B cell (primary cell): ENCODE measurements around the gene CACNA2D3. TPM values are rescaled to one million over a fixed set of nuclear protein-coding genes. Genes with fewer than 3 reads are reported as not detected.

Experiments
- ATAC-seq: fragments of 200-7000 bp; cut with Tn5 transposase; one replicate; pipeline ENCODE4 v1.10.0; 2021; ENCODE audit warnings: low read depth, mild to moderate bottlenecking, moderate number of reproducible peaks, moderate library complexity
- CTCF ChIA-PET: fragments of 350-600 bp; sonication (Branson Sonifier 250); formaldehyde crosslinking; loops from one replicate; lab custom pipeline; 2021; ENCODE audit warnings: antibody characterized with exemption, inconsistent platforms; lab: Charles Lee
- POLR2A ChIA-PET: fragments of 350-600 bp; sonication (Branson Sonifier 250); formaldehyde crosslinking; loops from one replicate; lab custom pipeline; 2021; ENCODE audit warnings: antibody characterized with exemption; lab: Charles Lee
- DNase-seq: peaks from one replicate; pipeline ENCODE4 v3.0.0; 2013
- H2AFZ ChIP-seq: 2 replicates; pipeline ENCODE4 v1.6.1; 2012; ENCODE audit warnings: mild to moderate bottlenecking, low read depth, low read length; ENCODE audit not compliant: insufficient read depth, poor library complexity, severe bottlenecking
- H3K27ac ChIP-seq, 2 donors: 1 replicate in 1 of 2; 2 replicates in 1 of 2; pipeline ENCODE4 v1.5.1; 2012 to 2013; ENCODE audit warnings: low read length in 2 of 2, mild to moderate bottlenecking in 2 of 2, moderate library complexity in 1 of 2
- H3K27me3 ChIP-seq, 4 experiments: fragments of 200-600 bp in 1 of 4; sonication (generic) in 1 of 4; replicated peaks in 1 of 4; 1 replicate in 2 of 4; 2 replicates in 2 of 4; pipeline versions ENCODE4 v1.6.1 to v1.7.0; 2013 to 2016; ENCODE audit warnings: low read length in 3 of 4, mild to moderate bottlenecking in 2 of 4, mixed read lengths in 1 of 4, moderate library complexity in 1 of 4; ENCODE audit not compliant: insufficient read depth in 4 of 4, control insufficient read depth in 3 of 4; ENCODE audit errors: control extremely low read depth in 1 of 4
- H3K36me3 ChIP-seq, 2 experiments: replicated peaks in 1 of 2; 1 replicate in 1 of 2; 2 replicates in 1 of 2; pipeline versions ENCODE4 v1.6.1 to v1.7.1; 2013; ENCODE audit warnings: low read length in 1 of 2; ENCODE audit not compliant: insufficient read depth in 2 of 2, control insufficient read depth in 1 of 2; ENCODE audit errors: control extremely low read depth in 1 of 2, extremely low read depth in 1 of 2
- H3K4me1 ChIP-seq, 2 donors: fragments of 200-600 bp in 1 of 2; sonication (generic) in 1 of 2; 1 replicate in 1 of 2; 2 replicates in 1 of 2; pipeline versions ENCODE4 v1.5.1 to v1.6.1; 2013 to 2017; ENCODE audit warnings: low read length in 2 of 2; ENCODE audit not compliant: control insufficient read depth in 2 of 2, insufficient read depth in 2 of 2
- H3K4me2 ChIP-seq: replicated peaks from 2 replicates; pipeline ENCODE3; 2012; ENCODE audit warnings: mild to moderate bottlenecking, low read depth, low read length; ENCODE audit not compliant: poor library complexity, severe bottlenecking
- H3K4me3 ChIP-seq, 5 experiments: fragments of 200-600 bp in 1 of 5; sonication (generic) in 1 of 5; 1 replicate in 3 of 5; 2 replicates in 2 of 5; pipeline versions ENCODE4 v1.5.1 to v1.7.0; 2011 to 2016; ENCODE audit warnings: low read length in 4 of 5, mild to moderate bottlenecking in 4 of 5, low read depth in 2 of 5, control low read depth in 1 of 5, moderate library complexity in 1 of 5; ENCODE audit not compliant: insufficient read depth in 1 of 5; ENCODE audit errors: control extremely low read depth in 1 of 5, extremely low read depth in 1 of 5
- H3K79me2 ChIP-seq: fragments of 200-600 bp; sonication (generic); one replicate; pipeline ENCODE4 v1.6.0; 2016; ENCODE audit warnings: low read length; ENCODE audit not compliant: control insufficient read depth, insufficient read depth
- H3K9ac ChIP-seq: fragments of 200-600 bp; sonication (generic); 2 replicates; pipeline ENCODE4 v1.6.1; 2017; ENCODE audit warnings: mild to moderate bottlenecking, low read length, moderate library complexity
- H3K9me3 ChIP-seq, 3 donors: one replicate each; pipeline versions ENCODE4 v1.6.1 to v1.7.1; 2013; ENCODE audit warnings: low read length in 2 of 3; ENCODE audit not compliant: control insufficient read depth in 2 of 3, insufficient read depth in 1 of 3; ENCODE audit errors: control extremely low read depth in 1 of 3
- H4K20me1 ChIP-seq: 2 replicates; pipeline ENCODE4 v1.6.0; 2012; ENCODE audit warnings: mild to moderate bottlenecking, low read length; ENCODE audit not compliant: insufficient read depth, control insufficient read depth, poor library complexity, severe bottlenecking
- H3K27ac Mint-ChIP-seq: one replicate; pipeline ENCODE4 v1.8.0; 2021; ENCODE audit warnings: mixed read lengths
- H3K27me3 Mint-ChIP-seq: one replicate; pipeline ENCODE4 v1.8.0; 2021; ENCODE audit warnings: mixed read lengths
- H3K4me1 Mint-ChIP-seq: one replicate; pipeline ENCODE4 v1.8.0; 2021; ENCODE audit warnings: mixed read lengths
- H3K4me3 Mint-ChIP-seq: one replicate; pipeline ENCODE4 v1.8.0; 2021; ENCODE audit warnings: mixed read lengths
- H3K9me3 Mint-ChIP-seq: one replicate; pipeline ENCODE4 v1.8.0; 2022; ENCODE audit warnings: mixed read lengths; ENCODE audit not compliant: insufficient read depth
- CTCF ChIP-seq: fragments of 200-600 bp; IDR thresholded peaks from one replicate; pipeline ENCODE4 v1.8.0; 2022; ENCODE audit warnings: antibody characterized with exemption, mild to moderate bottlenecking
- EZH2 ChIP-seq: IDR thresholded peaks from 2 replicates; pipeline ENCODE4 v1.6.1; 2012; ENCODE audit warnings: borderline replicate concordance, low read depth, mild to moderate bottlenecking, moderate library complexity, low read length; ENCODE audit not compliant: insufficient read depth, poor library complexity, severe bottlenecking
- WGBS: methylation state at CpG from one replicate; pipeline ENCODE4 v1.1.5; 2013; ENCODE audit warnings: missing lambda C conversion rate; ENCODE audit not compliant: insufficient coverage; 5-methylcytosine and 5-hydroxymethylcytosine counted together
- intact Hi-C: fragments of 100-400 bp; cut with micrococcal nuclease; formaldehyde crosslinking; loops from one replicate; pipeline ENCODE4 v1.10.0; 2022
- polyA plus RNA-seq: library from polyadenylated mRNA; depleted of rRNA; stranded (reverse); fragments of >200 nt; gene quantifications from 2 replicates; pipeline ENCODE4 v1.2.3, GENCODE V29; 2012
- total RNA-seq, 2 donors: library from RNA; stranded (reverse); fragments of 120-200 nt in 1 of 2; gene quantifications; 1 replicate in 1 of 2; 2 replicates in 1 of 2; pipeline versions ENCODE4 v1.2.3 to v1.2.4, GENCODE V29; 2013 to 2022

CACNA2D3 gene
- total and polyA plus RNA-seq, 2 donors (not counting 1 experiment from before 2014, with no cell fraction given), result not detected

GRCh38 chr3:55064164-55064563 lies 941.8 kb downstream of the CACNA2D3 start:
- 83% methylated on average over 1 of the region's 2 CpGs for WGBS
- no peaks in the 10 kb centered on the region for H3K4me1 Mint-ChIP-seq
- Histone ChIP-seq H3K4me2 (no peak overlapping the region), H4K20me1 (no peaks in the 10 kb centered on the region), H2AFZ (no peak overlapping the region), H3K9me3 (peaks cover 0 to 4% (median 0%) of the 10 kb centered on the region in 3 donors), H3K79me2 (no peaks in the 10 kb centered on the region), H3K9ac (no peak overlapping the region), H3K27ac (no peak overlapping the region), H3K27me3 (no peaks in the 10 kb centered on the region), H3K36me3 (no peaks in the 10 kb centered on the region), H3K4me1 (no peaks in the 10 kb centered on the region), H3K4me3 (no peak overlapping the region)
- ChIA-PET CTCF (interaction anchor here (0.7 kb wide), 1 partner anchor 496 kb away, joined by 3 read pairs; no protein-coding TSS in a partner anchor), POLR2A (no interaction called here)
- TF ChIP-seq EZH2 (no peak), CTCF (no peak)
- H3K4me3 Mint-ChIP-seq, result no peak overlapping the region
- intact Hi-C loops, result no loop called here
- no peak for ATAC-seq
- no peak overlapping the region for H3K27ac Mint-ChIP-seq
- no peaks in the 10 kb centered on the region for H3K9me3 Mint-ChIP-seq
- no peaks in the 10 kb centered on the region for H3K27me3 Mint-ChIP-seq
- DNase-seq, result no peak

- CTCF ChIA-PET, result no interaction called here
- POLR2A ChIA-PET, result no interaction called here
- 91% methylated on average over 4 of the region's 4 CpGs for WGBS
These were observed 943.0 kb downstream of the CACNA2D3 start for GRCh38 chr3:55065331-55065730.

More at GRCh38 chr3:55065331-55065730, 943.0 kb downstream of the CACNA2D3 start:
- Mint-ChIP-seq H3K9me3 (no peaks in the 10 kb centered on the region), H3K4me3 (no peak overlapping the region), H3K27me3 (no peaks in the 10 kb centered on the region), H3K27ac (no peak overlapping the region), H3K4me1 (no peaks in the 10 kb centered on the region)
- Histone ChIP-seq H3K4me3 (no peak overlapping the region), H3K4me1 (no peaks in the 10 kb centered on the region), H3K27me3 (no peaks in the 10 kb centered on the region), H3K4me2 (no peak overlapping the region), H2AFZ (no peak overlapping the region), H3K79me2 (no peaks in the 10 kb centered on the region), H3K9me3 (peaks cover 0 to 4% (median 0%) of the 10 kb centered on the region in 3 donors), H4K20me1 (no peaks in the 10 kb centered on the region), H3K9ac (no peak overlapping the region), H3K27ac (no peak overlapping the region), H3K36me3 (no peaks in the 10 kb centered on the region)
- DNase-seq (no peak), ATAC-seq (no peak)
- intact Hi-C loops, result no loop called here
- TF ChIP-seq CTCF (no peak), EZH2 (no peak)
